ENCODE results near the gene COA8. TPM values are rescaled to one million over a fixed set of nuclear protein-coding genes. Genes with fewer than 3 reads are reported as not detected.

The COA8 gene
- total RNA-seq, 3 donors from 2014 or later (not counting 1 experiment from before 2014, with no cell fraction given) = 22.2 to 32.0 (median 24.9) TPM

DNA sequence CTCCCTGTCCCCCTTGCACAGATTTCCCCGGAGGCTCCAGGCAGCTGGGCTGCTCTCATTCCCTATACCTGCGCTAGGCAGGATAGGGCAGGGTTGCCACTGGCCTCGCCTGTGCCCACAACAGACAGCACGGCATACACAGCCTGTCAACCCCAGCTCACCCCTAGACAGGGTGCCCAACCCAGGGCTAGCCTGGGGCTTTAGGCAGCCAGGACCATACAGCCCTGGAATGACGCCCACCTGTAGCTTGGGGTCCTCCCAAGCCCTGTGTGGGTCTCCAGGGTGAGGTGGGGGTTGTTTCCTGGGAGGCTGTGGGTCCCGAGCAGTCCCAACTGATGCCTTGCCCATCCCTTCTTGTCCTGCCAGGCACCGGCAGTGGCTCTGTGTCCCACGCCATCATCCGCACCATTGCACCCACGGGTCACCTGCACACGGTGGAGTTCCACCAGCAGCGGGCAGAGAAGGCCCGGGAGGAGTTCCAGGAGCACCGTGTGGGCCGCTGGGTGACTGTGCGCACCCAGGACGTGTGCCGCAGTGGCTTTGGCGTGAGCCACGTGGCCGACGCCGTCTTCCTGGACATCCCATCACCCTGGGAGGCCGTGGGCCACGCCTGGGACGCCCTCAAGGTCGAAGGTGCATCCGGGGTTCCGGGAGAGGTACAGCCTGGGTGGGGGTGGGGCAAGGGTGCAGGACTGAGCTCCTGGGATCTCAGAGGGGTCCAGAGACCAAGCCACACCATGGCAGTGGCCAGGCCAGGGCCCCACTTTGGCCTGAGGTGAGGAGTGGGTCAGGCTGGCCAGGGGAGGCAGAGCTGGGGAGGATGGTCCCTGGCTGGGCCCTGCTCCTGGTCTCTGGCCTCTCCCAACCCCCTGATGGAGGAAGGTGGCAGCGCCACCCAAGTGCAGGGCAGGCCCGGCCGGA is 30.3 kb upstream of the COA8 start:
- no peak overlapping the region for H3K27ac ChIP-seq (ENCODE audit: low read length)
- peaks cover 13 to 41% of the 10 kb centered on the region in 2 donors for H3K4me1 Mint-ChIP-seq
- peaks cover 7% of the 10 kb centered on the region for H3K36me3 ChIP-seq (ENCODE audit: control insufficient read depth, insufficient read depth, low read length)

DNA sequence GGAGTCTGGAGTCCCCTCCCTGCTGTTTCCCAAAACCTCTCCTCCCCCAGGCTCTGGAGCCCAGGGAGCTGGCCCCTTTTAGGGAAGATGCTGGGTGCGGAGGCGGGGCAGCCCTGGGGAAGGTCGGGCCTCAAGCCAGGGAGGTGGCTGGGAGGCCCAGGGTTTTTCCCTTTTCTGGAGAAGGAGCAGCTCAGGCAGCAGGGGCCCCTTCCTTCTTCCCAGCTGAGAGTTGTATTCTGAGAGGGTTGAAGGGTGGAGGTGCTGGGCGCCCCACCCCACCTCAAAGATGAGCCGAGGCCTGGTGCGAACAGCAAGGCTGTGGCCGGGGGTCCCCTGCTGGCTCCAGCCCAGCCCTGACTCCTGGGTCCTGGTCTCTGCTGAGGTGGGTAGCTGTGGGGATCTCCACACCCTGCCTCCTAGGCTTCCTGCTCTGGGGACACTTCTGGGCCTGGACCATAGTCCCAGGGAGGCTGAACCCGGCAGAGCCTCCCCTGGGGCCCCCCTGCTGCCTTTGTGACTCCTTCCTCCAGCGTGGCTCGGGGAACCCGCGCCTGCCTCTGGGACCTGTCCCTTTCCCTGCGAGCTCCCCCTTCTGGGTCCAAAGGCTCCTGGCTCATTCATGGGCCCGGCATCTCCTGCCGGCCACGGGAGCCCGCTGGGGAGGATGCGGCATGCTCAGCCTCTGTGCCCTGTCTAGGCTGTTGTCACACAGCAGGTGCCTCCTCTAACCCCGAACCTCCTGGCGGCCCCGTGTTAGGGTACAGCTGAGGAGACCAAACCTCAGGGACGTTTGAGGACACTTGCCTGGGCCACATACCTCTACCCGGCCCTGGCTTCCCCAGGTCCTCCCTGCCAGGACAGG is 29.4 kb upstream of the COA8 start:
- Histone ChIP-seq H3K27ac (ENCODE audit: low read length) (no peak overlapping the region), H3K36me3 (ENCODE audit: control insufficient read depth, insufficient read depth, low read length) (peaks cover 7% of the 10 kb centered on the region), H3K27me3 (ENCODE audit: control insufficient read depth, insufficient read depth, low read length) (no peaks in the 10 kb centered on the region), H3K4me3 (ENCODE audit: low read length) (no peak overlapping the region), H3K9me3 (ENCODE audit: control insufficient read depth, insufficient read depth, low read length) (no peaks in the 10 kb centered on the region), H3K4me1 (ENCODE audit: control insufficient read depth, insufficient read depth, low read length) (peaks cover 25% of the 10 kb centered on the region)
- Mint-ChIP-seq H3K36me3 (no peaks in the 10 kb centered on the region), H3K27me3 (ENCODE audit: low read depth in 2 of 2) (no peaks in the 10 kb centered on the region), H3K9me3 (no peaks in the 10 kb centered on the region), H3K27ac (no peak overlapping the region), H3K4me1 (peaks cover 11 to 34% of the 10 kb centered on the region in 2 donors), H3K4me3 (no peak overlapping the region)
- ATAC-seq = no peak
- WGBS (ENCODE audit: insufficient coverage) = 92% methylated on average over 22 of the region's 23 CpGs
- DNase-seq = no peak
- TF ChIP-seq, protein P1, sequence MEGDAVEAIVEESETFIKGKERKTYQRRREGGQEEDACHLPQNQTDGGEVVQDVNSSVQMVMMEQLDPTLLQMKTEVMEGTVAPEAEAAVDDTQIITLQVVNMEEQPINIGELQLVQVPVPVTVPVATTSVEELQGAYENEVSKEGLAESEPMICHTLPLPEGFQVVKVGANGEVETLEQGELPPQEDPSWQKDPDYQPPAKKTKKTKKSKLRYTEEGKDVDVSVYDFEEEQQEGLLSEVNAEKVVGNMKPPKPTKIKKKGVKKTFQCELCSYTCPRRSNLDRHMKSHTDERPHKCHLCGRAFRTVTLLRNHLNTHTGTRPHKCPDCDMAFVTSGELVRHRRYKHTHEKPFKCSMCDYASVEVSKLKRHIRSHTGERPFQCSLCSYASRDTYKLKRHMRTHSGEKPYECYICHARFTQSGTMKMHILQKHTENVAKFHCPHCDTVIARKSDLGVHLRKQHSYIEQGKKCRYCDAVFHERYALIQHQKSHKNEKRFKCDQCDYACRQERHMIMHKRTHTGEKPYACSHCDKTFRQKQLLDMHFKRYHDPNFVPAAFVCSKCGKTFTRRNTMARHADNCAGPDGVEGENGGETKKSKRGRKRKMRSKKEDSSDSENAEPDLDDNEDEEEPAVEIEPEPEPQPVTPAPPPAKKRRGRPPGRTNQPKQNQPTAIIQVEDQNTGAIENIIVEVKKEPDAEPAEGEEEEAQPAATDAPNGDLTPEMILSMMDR (IDR thresholded peaks at IDR 0.05) = no peak
- intact Hi-C loops (cut with micrococcal nuclease) = no loop called here

More for the DNA sequence above, 30.3 kb upstream of the COA8 start:
- no peak overlapping the region for H3K27ac Mint-ChIP-seq
- H3K4me3 ChIP-seq (ENCODE audit: low read length) = no peak overlapping the region
- WGBS (ENCODE audit: insufficient coverage) = 93% methylated on average over 32 of the region's 32 CpGs
- intact Hi-C loops (cut with micrococcal nuclease) = no loop called here
- H3K27me3 ChIP-seq (ENCODE audit: control insufficient read depth, insufficient read depth, low read length) = no peaks in the 10 kb centered on the region
- H3K4me1 ChIP-seq (ENCODE audit: control insufficient read depth, insufficient read depth, low read length) = peaks cover 33% of the 10 kb centered on the region
- H3K9me3 Mint-ChIP-seq = no peaks in the 10 kb centered on the region
- DNase-seq (no peak), ATAC-seq (no peak)
- H3K36me3 Mint-ChIP-seq = no peaks in the 10 kb centered on the region
- TF ChIP-seq, protein P1 (IDR thresholded peaks at IDR 0.05) = no peak
- peak overlapping the region; percentile 4 for H3K4me3 Mint-ChIP-seq
- H3K27me3 Mint-ChIP-seq (ENCODE audit: low read depth in 2 of 2) = no peaks in the 10 kb centered on the region
- H3K9me3 ChIP-seq (ENCODE audit: control insufficient read depth, insufficient read depth, low read length) = no peaks in the 10 kb centered on the region

DNA sequence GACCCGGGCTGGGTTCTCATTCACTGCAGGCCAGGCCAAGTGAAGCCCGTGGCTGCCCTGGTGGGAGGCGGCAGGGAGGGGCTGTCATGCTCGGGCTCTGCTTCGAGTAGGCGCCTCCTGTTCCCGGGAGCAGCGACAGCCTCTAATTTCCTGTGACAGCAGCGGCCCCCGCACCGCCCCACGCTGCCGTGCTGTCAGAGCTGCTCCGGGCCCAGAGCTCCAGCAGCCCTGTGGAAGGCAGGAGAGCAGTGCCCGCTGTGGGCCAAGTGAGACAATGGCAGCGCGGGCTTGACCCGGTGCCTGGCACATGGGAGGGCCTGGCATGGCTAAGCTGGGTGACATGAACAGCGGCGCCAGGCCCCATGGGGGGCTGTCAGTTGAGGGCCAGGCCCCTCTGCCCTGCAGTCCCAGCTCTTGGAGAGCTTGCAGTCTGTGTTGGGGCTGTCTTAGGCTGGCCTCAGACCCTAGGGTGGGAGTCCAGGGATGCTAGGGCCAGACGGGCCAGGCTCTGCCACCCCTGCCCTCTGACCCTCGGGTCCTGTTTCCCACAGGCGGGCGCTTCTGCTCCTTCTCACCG is 28.7 kb upstream of the COA8 start:
- DNase-seq = no peak
- peaks cover 7% of the 10 kb centered on the region for H3K36me3 ChIP-seq (ENCODE audit: control insufficient read depth, insufficient read depth, low read length)

More for the DNA sequence above, 28.7 kb upstream of the COA8 start:
- Mint-ChIP-seq H3K9me3 (no peaks in the 10 kb centered on the region), H3K27me3 (ENCODE audit: low read depth in 2 of 2) (no peaks in the 10 kb centered on the region), H3K4me3 (no peak overlapping the region), H3K36me3 (no peaks in the 10 kb centered on the region), H3K27ac (no peak overlapping the region), H3K4me1 (peaks cover 11 to 27% of the 10 kb centered on the region in 2 donors)
- Histone ChIP-seq H3K4me1 (ENCODE audit: control insufficient read depth, insufficient read depth, low read length) (peaks cover 20% of the 10 kb centered on the region), H3K27me3 (ENCODE audit: control insufficient read depth, insufficient read depth, low read length) (no peaks in the 10 kb centered on the region), H3K4me3 (ENCODE audit: low read length) (no peak overlapping the region), H3K9me3 (ENCODE audit: control insufficient read depth, insufficient read depth, low read length) (no peaks in the 10 kb centered on the region), H3K27ac (ENCODE audit: low read length) (no peak overlapping the region)
- no peak for ATAC-seq
- intact Hi-C loops (cut with micrococcal nuclease) = no loop called here
- WGBS (ENCODE audit: insufficient coverage) = 94% methylated on average over 25 of the region's 25 CpGs
- TF ChIP-seq, protein P1 (IDR thresholded peaks at IDR 0.05) = no peak
